Mesothelial cell of epicardium (in vitro differentiated cells): Measurements from ENCODE around the gene USP11. TPM values are rescaled to one million over a fixed set of nuclear protein-coding genes. Genes with fewer than 3 reads are reported as not detected.

Source experiments
- DNase-seq, 2 experiments: peaks; one replicate each; pipeline ENCODE4 v3.0.0; 2021; ENCODE audit warnings: low spot score in 2 of 2; ENCODE audit not compliant: unreplicated experiment in 2 of 2
- H3K27ac Mint-ChIP-seq: 2 replicates; pipeline ENCODE4 v1.8.0; 2021; ENCODE audit warnings: mixed read lengths
- H3K27me3 Mint-ChIP-seq: 2 replicates; pipeline ENCODE4 v1.8.0; 2021; ENCODE audit warnings: low read depth, mixed read lengths
- H3K36me3 Mint-ChIP-seq: 2 replicates; pipeline ENCODE4 v1.8.0; 2021; ENCODE audit warnings: mixed read lengths
- H3K4me1 Mint-ChIP-seq: 2 replicates; pipeline ENCODE4 v1.8.0; 2021; ENCODE audit warnings: mixed read lengths
- H3K4me3 Mint-ChIP-seq: 2 replicates; pipeline ENCODE4 v1.8.0; 2021; ENCODE audit warnings: mild to moderate bottlenecking, moderate library complexity, mixed read lengths
- H3K9me3 Mint-ChIP-seq: 2 replicates; pipeline ENCODE4 v1.8.0; 2021; ENCODE audit warnings: mixed read lengths
- CTCF ChIP-seq: fragments of 200-600 bp; sonication (generic); IDR thresholded peaks from one replicate; pipeline ENCODE4 v1.5.0; 2021; ENCODE audit warnings: antibody characterized with exemption; ENCODE audit not compliant: unreplicated experiment
- total RNA-seq: library from RNA; stranded (reverse); gene quantifications from 3 replicates; pipeline ENCODE4 v1.2.1, GENCODE V29; 2021

The USP11 gene
- total RNA-seq, 1 donor from 2014 or later: 315 TPM

GRCh38 chrX:47297874-47298273, 65.1 kb downstream of the USP11 start:
- no peak for TF ChIP-seq CTCF
- peak overlapping the region; percentile 82 for H3K27ac Mint-ChIP-seq
- H3K4me1 Mint-ChIP-seq: peaks cover 22% of the 10 kb centered on the region
- H3K9me3 Mint-ChIP-seq: peaks cover 7% of the 10 kb centered on the region
- no peak overlapping the region for H3K4me3 Mint-ChIP-seq
- DNase-seq: no peak
- peaks cover 2% of the 10 kb centered on the region for H3K36me3 Mint-ChIP-seq
- H3K27me3 Mint-ChIP-seq: no peaks in the 10 kb centered on the region

Other genes starting within 250 kb of the USP11 start
- 0.61 to 1.2 TPM (median 1.2 TPM) in 3 replicates for gene RGN, start 154.6 kb upstream of the USP11 start, total RNA-seq
- gene NDUFB11, start 88.3 kb upstream of the USP11 start, total RNA-seq: 82.9 to 85.7 TPM (median 83.9 TPM) in 3 replicates
- gene RBM10, start 87.8 kb upstream of the USP11 start, total RNA-seq: 56.7 to 61.4 TPM (median 58.7 TPM) in 3 replicates
- 349 to 350 TPM (median 350 TPM) in 3 replicates for gene UBA1, start 39.2 kb upstream of the USP11 start, total RNA-seq
- 216 to 226 TPM (median 221 TPM) in 3 replicates for gene CDK16, start 14.3 kb upstream of the USP11 start, total RNA-seq
- 0.68 to 1.1 TPM (median 0.69 TPM) in 3 replicates for gene ZNF157, start 137.6 kb downstream of the USP11 start, total RNA-seq